BE2C (cell line): Measurements from ENCODE around the gene RANBP10.

Experiments used
- DNase-seq: peaks from one replicate; pipeline ENCODE4 v3.0.0-alpha.2; 2020
- H3K27me3 ChIP-seq: fragments of 250-450 bp; sonication (Bioruptor Pico); 2 replicates; pipeline ENCODE4 v1.5.1; 2020; ENCODE audit warnings: mild to moderate bottlenecking
- H3K36me3 ChIP-seq: fragments of 250-450 bp; sonication (Bioruptor Pico); 2 replicates; pipeline ENCODE4 v1.5.1; 2020; ENCODE audit warnings: mild to moderate bottlenecking
- H3K4me1 ChIP-seq: fragments of 250-450 bp; sonication (Bioruptor Pico); 2 replicates; pipeline ENCODE4 v1.5.1; 2020
- H3K4me3 ChIP-seq: 2 replicates; pipeline ENCODE4 v1.5.1; 2011; ENCODE audit warnings: low read depth, low read length
- H3K9me3 ChIP-seq: fragments of 250-450 bp; sonication (Bioruptor Pico); 2 replicates; pipeline ENCODE4 v1.5.1; 2020
- TF ChIP-seq, protein P1 (sequence below): IDR thresholded peaks from 2 replicates; pipeline ENCODE4 v1.5.1; 2012; ENCODE audit warnings: mild to moderate bottlenecking, low read depth, low read length

The RANBP10 gene

DNA sequence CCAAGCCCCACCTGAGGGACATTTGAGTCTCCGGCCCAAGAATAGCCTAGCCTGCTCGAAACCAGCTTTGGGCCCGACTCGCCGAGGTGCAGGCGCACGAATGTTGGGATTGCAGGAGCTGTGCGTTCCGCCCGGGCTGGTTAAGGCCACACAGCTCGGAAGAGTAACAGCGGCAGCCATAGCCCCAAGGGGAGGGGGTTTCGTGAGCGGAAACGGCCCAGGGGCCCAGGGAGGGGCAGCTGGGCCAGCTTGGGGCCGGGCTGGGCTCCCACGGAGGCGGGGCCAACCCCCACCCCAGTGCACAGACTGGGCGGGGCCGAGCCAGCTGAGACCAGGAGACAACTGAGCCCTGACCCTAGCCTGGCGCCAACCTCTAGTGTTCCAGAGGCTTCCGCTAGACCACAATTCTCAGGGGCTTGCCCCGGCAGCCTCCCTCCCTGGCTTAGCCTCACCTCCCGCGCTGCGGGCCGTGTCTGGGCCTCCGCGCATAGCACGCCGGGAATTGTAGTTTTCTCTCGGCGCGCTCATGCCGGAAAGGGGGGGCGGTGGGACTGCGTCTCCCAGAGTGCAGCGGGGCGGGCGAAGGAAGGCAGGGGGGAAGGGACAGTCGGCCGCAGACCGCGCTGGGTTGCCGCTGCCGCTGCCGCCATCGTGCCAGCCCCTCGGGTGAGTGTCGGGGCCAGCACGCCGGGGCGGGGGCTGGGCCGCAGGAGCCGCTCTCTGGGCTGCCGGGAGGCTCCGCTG is 40.1 kb upstream of the RANBP10 start, which contains the start of gene NUTF2:
TSS of gene NUTF2 (plus strand) at position 614 of the 744 bp plus-strand sequence. CDS start 18,198 bp downstream, outside the sequence.
- Histone ChIP-seq H3K27me3 (no peaks in the 10 kb centered on the region), H3K9me3 (no peaks in the 10 kb centered on the region), H3K4me1 (no peaks in the 10 kb centered on the region), H3K4me3 (peak within 1 kb of the TSS; percentile 96), H3K36me3 (peaks cover 5% of the 10 kb centered on the region; the same call in 1 of the 2 replicates)
- TF ChIP-seq, protein P1, sequence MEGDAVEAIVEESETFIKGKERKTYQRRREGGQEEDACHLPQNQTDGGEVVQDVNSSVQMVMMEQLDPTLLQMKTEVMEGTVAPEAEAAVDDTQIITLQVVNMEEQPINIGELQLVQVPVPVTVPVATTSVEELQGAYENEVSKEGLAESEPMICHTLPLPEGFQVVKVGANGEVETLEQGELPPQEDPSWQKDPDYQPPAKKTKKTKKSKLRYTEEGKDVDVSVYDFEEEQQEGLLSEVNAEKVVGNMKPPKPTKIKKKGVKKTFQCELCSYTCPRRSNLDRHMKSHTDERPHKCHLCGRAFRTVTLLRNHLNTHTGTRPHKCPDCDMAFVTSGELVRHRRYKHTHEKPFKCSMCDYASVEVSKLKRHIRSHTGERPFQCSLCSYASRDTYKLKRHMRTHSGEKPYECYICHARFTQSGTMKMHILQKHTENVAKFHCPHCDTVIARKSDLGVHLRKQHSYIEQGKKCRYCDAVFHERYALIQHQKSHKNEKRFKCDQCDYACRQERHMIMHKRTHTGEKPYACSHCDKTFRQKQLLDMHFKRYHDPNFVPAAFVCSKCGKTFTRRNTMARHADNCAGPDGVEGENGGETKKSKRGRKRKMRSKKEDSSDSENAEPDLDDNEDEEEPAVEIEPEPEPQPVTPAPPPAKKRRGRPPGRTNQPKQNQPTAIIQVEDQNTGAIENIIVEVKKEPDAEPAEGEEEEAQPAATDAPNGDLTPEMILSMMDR: no peak
- DNase-seq: peak; percentile 98

DNA sequence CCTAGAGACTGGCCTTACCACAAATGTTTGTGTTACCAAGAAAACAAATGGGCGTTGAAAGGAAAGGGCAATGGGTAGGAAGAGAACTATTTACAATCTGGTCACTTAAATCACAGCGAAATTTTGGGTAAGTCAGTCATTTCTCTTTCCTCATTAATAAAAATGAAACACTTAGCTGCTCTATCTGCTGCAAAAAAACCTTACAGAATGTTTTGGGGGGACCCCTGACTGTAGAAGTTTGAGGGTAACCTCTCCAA is 39.6 kb upstream of the RANBP10 start:
- Histone ChIP-seq H3K36me3 (peaks cover 5% of the 10 kb centered on the region; the same call in 1 of the 2 replicates), H3K4me1 (no peaks in the 10 kb centered on the region), H3K4me3 (peak overlapping the region; percentile 96), H3K27me3 (no peaks in the 10 kb centered on the region), H3K9me3 (no peaks in the 10 kb centered on the region)
- TF ChIP-seq, protein P1: no peak
- no peak for DNase-seq

DNA sequence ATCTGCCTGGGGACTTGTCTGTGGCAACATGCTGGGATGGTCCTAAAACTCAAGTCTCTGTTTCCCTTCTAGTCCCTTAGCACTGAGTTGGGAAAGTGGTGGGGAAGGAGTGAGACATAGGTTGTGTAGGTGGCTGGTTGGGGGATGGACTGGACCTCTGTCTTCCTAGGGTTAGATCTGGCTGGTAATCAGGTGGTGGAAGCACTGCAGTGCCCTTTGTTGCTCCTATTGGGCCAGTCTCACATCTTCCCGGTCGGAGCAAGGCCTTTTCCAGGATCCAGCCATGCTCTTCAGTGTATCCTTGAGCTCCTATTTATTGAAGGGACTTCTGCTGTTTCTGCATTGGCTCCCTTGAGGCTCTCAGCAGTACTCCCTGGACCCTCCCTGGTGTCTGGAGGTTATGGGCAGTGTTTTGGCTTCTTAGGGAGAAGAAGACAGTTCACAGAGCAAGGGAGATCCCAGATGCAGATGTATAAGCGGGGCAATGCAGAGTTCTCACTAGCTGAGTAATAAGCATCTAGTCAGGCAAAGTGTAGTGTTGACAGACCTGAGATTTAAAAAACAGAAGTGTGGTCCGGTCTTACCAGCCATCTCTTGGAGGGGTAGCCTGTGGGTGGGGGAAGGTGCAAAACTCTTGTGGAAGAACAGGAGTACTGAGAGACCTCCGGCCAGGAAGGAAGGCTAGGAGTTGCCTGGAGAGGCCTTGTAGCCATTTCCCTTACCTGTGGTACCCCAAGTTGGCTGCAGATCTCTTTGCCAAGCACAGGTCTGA is 39.1 kb upstream of the RANBP10 start:
- Histone ChIP-seq H3K9me3 (no peaks in the 10 kb centered on the region), H3K27me3 (no peaks in the 10 kb centered on the region), H3K4me3 (peak overlapping the region; percentile 96), H3K36me3 (peaks cover 5% of the 10 kb centered on the region; the same call in 1 of the 2 replicates), H3K4me1 (no peaks in the 10 kb centered on the region)
- TF ChIP-seq, protein P1: no peak
- no peak for DNase-seq

DNA sequence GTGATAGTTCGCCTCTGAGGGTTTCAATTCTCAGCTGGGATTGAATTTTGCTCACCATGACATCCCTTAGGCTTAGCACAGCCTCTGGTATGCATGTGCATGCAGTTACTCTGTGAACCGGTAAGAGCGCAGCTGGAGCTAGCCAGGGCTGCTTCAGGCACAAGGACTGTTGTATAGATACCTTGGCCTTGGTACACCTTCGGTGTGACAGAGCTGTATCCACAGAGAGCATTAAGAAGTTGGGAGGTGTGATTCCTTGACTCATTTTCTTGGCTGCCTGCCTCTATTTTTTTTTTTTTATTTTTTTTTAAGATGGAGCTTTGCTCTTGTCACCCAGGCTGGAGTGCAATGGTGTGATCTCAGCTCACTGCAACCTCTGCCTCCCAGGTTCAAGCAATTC is 38.1 kb upstream of the RANBP10 start:
- Histone ChIP-seq H3K9me3 (no peaks in the 10 kb centered on the region), H3K4me1 (no peaks in the 10 kb centered on the region), H3K4me3 (peak overlapping the region; percentile 92), H3K27me3 (no peaks in the 10 kb centered on the region), H3K36me3 (peaks cover 5% of the 10 kb centered on the region; the same call in 1 of the 2 replicates)
- peak; percentile 49 for DNase-seq
- TF ChIP-seq, protein P1: peak; percentile 25; the same call in 1 of the 2 replicates

DNA sequence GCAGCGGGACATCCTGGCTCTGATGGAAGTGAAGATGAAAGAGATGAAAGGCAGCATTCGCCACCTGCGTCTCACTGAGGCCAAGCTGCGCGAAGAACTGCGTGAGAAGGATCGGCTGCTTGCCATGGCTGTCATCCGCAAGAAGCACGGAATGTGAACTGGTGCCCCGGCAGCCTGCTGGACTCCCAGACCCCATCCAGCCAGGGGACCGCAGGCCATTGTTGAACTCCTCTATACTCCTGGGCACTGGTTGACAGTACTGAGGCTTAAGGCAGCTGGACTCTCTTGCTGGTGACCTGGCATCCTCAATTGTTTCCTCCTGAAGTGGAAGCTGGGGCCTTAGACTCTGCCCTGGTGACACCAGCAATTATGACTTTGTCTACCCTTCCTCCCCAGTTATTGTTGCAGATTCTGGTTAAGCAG is 37.0 kb upstream of the RANBP10 start:
- no peaks in the 10 kb centered on the region for H3K4me1 ChIP-seq
- H3K27me3 ChIP-seq: no peaks in the 10 kb centered on the region
- no peaks in the 10 kb centered on the region; the same call in 1 of the 2 replicates for H3K36me3 ChIP-seq
- TF ChIP-seq, protein P1: no peak
- peak; percentile 26 for DNase-seq
- no peaks in the 10 kb centered on the region for H3K9me3 ChIP-seq
- peak overlapping the region; percentile 92 for H3K4me3 ChIP-seq
